Testis (tissue), 2 donors: ENCODE results near the gene TBXA2R.

Experiments
- CTCF ChIP-seq, 3 experiments: fragments of 450-650 bp in 2 of 3; fragments of 200-600 bp in 1 of 3; sonication (generic) in 1 of 3; IDR thresholded peaks; one replicate each; pipeline ENCODE4 v1.5.1; 2016 to 2019; ENCODE audit warnings: antibody characterized with exemption in 3 of 3, mild to moderate bottlenecking in 2 of 3, moderate library complexity in 1 of 3
- POLR2A ChIP-seq: fragments of 450-650 bp; IDR thresholded peaks from one replicate; pipeline ENCODE4 v1.6.1; 2017; ENCODE audit warnings: antibody characterized with exemption, mild to moderate bottlenecking, moderate library complexity

- TF ChIP-seq CTCF (IDR thresholded peaks at IDR 0.05) (no peak), POLR2A (no peak)
These were observed 30.3 kb upstream of the TBXA2R start for GRCh38 chr19:3636962-3637361.
